ENCODE measurements around the gene GRHL1. TPM values are rescaled to one million over a fixed set of nuclear protein-coding genes. Genes with fewer than 3 reads are reported as not detected.

GRHL1 gene, protein sequence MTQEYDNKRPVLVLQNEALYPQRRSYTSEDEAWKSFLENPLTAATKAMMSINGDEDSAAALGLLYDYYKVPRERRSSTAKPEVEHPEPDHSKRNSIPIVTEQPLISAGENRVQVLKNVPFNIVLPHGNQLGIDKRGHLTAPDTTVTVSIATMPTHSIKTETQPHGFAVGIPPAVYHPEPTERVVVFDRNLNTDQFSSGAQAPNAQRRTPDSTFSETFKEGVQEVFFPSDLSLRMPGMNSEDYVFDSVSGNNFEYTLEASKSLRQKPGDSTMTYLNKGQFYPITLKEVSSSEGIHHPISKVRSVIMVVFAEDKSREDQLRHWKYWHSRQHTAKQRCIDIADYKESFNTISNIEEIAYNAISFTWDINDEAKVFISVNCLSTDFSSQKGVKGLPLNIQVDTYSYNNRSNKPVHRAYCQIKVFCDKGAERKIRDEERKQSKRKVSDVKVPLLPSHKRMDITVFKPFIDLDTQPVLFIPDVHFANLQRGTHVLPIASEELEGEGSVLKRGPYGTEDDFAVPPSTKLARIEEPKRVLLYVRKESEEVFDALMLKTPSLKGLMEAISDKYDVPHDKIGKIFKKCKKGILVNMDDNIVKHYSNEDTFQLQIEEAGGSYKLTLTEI
- 6.2 and 7.0 TPM in 2 replicates for total RNA-seq

DNA sequence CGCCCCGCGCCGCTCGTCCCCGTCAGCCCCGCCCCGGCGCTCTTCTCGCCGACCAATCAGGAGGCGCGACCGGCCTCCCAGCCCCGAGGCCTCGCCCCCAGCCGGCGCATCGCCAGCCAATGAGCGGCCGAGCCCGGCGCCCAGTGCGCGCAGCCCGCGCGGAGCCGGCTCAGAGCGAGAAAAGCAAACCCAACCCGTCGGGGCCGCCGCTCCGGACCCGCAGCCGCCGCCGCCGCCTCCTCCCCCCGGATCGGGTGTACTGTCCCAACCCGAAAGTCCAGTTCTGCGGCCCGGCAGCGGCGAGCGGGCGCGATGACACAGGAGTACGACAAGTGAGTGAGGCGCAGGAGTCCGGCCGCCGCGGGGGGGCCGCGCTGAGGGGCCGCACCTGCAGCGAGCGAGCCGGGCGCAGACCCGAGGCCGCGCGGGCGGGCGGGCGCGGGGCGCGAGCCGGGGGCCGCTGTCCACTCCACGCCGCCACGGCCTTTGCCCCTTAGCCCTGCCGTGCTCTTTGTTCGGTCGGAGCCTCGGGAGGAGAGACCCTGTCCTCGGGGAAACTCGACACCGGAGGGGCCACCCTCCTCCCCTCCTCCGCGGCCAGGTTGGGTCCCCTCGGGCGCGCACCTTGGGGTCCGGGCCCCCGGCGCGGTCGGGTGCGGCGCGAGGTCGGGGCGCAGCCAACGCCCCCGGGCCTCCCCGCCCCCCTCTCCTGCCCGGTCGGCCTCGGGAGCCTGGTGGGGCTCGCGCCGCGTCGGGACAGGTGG, at the start of gene GRHL1:
GRHL1 (plus strand) TSS at position 172 of the 764 bp plus-strand sequence; CDS start at position 313, 141 bp downstream.
- TF ChIP-seq, protein P1, sequence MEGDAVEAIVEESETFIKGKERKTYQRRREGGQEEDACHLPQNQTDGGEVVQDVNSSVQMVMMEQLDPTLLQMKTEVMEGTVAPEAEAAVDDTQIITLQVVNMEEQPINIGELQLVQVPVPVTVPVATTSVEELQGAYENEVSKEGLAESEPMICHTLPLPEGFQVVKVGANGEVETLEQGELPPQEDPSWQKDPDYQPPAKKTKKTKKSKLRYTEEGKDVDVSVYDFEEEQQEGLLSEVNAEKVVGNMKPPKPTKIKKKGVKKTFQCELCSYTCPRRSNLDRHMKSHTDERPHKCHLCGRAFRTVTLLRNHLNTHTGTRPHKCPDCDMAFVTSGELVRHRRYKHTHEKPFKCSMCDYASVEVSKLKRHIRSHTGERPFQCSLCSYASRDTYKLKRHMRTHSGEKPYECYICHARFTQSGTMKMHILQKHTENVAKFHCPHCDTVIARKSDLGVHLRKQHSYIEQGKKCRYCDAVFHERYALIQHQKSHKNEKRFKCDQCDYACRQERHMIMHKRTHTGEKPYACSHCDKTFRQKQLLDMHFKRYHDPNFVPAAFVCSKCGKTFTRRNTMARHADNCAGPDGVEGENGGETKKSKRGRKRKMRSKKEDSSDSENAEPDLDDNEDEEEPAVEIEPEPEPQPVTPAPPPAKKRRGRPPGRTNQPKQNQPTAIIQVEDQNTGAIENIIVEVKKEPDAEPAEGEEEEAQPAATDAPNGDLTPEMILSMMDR (IDR thresholded peaks at IDR 0.05; ENCODE audit: insufficient read depth, low read length, poor library complexity, severe bottlenecking) = no peak
- no peaks in the 10 kb centered on the region for H3K36me3 ChIP-seq (ENCODE audit: control insufficient read depth, insufficient read depth, low read length)
- peak within 1 kb of the TSS; percentile 67 for H3K4me3 ChIP-seq (ENCODE audit: low read depth, low read length)
- no peaks in the 10 kb centered on the region for H3K27me3 ChIP-seq (ENCODE audit: control insufficient read depth, insufficient read depth, low read length)
- DNase-seq (ENCODE audit: low read depth) = no peak

DNA sequence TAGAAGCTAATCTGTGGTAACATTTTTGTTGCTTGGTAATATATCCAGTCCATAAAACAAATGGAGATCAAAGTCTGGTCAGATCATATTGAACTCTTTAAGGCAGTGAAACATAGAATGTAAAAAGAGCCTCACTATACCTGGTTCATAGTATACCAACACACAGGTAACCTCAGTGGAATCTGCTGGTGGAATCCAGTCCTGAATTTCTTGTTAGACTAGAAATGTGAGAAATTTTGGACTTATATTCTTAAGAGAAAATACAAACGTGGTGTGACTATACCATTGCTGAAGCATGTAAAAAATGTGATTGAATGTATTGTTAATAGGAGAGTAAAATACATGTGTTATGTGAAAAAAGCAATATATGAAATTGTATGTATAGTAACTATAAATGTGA, 46.1 kb upstream of the GRHL1 start:
- Histone ChIP-seq H3K27me3 (ENCODE audit: control insufficient read depth, insufficient read depth, low read length) (no peaks in the 10 kb centered on the region), H3K36me3 (ENCODE audit: control insufficient read depth, insufficient read depth, low read length) (no peaks in the 10 kb centered on the region), H3K4me3 (ENCODE audit: low read depth, low read length) (no peak overlapping the region)
- no peak for DNase-seq (ENCODE audit: low read depth)
- TF ChIP-seq, protein P1 (IDR thresholded peaks at IDR 0.05; ENCODE audit: insufficient read depth, low read length, poor library complexity, severe bottlenecking) = no peak

DNA sequence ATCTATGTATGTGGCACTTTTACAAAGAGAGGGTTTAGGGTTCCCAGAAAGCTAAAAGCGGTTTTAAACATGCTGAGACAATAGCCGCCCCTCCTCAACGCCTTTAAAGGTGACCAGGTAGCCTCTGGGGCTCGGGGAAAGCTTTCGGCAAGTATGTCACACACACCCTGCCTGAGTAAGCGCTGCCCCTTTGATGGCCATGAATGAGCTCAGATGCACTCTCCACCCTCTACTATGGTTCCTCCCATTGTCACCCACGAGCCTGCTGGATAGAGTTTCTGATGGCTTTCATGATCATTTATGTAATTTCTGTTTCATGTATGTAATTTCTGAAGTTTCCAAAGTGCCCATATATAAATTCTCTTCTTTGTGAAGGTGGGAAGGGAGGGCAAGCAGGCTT, 44.1 kb upstream of the GRHL1 start:
- TF ChIP-seq, protein P1 (IDR thresholded peaks at IDR 0.05; ENCODE audit: insufficient read depth, low read length, poor library complexity, severe bottlenecking) = no peak
- no peaks in the 10 kb centered on the region for H3K36me3 ChIP-seq (ENCODE audit: control insufficient read depth, insufficient read depth, low read length)
- DNase-seq (ENCODE audit: low read depth) = no peak
- H3K27me3 ChIP-seq (ENCODE audit: control insufficient read depth, insufficient read depth, low read length) = no peaks in the 10 kb centered on the region
- H3K4me3 ChIP-seq (ENCODE audit: low read depth, low read length) = no peak overlapping the region

DNA sequence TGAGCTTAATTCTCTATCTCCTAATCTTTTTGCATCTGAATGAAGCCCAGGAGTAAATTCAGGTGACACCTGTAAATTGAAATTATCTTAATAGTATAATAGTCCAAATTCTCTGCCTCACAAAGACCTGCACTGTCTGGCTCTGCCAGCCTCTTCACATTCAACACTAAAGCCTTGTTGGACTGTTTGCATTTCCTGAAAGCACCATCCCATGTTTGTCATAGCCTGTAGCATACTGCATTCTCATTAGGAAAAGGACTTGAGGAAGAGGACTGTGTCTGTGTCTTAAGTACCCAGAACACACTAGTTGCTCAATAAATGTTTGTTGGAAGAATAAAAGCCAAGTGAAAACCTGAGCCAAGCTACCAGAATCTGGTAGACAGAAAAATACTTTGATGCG, 42.9 kb upstream of the GRHL1 start:
- TF ChIP-seq, protein P1 (IDR thresholded peaks at IDR 0.05; ENCODE audit: insufficient read depth, low read length, poor library complexity, severe bottlenecking) = no peak
- no peak overlapping the region for H3K4me3 ChIP-seq (ENCODE audit: low read depth, low read length)

DNA sequence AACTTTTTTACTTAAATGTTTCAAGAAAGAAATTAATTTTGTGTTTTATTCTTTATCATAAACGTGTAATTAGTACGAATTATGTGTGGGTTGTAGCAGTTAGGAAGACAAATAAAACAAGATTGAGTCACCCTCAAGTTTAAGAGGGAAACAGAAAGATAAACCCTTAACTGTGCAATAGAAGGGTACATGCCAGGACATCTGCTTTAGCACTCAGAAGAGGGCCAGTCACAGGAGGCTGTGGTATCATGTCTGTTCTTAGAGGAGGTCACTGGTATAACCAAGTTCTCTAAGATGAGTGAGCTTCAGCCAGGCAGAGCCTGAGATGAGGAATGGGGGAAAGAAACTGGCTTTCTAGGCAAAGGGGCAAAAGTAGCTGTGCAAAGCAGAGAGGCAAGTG, 42.4 kb upstream of the GRHL1 start:
- H3K36me3 ChIP-seq (ENCODE audit: control insufficient read depth, insufficient read depth, low read length) = no peaks in the 10 kb centered on the region
- DNase-seq (ENCODE audit: low read depth) = no peak
- TF ChIP-seq, protein P1 (IDR thresholded peaks at IDR 0.05; ENCODE audit: insufficient read depth, low read length, poor library complexity, severe bottlenecking) = no peak
- H3K27me3 ChIP-seq (ENCODE audit: control insufficient read depth, insufficient read depth, low read length) = no peaks in the 10 kb centered on the region
- no peak overlapping the region for H3K4me3 ChIP-seq (ENCODE audit: low read depth, low read length)

More for the DNA sequence above, 42.9 kb upstream of the GRHL1 start:
- Histone ChIP-seq H3K27me3 (ENCODE audit: control insufficient read depth, insufficient read depth, low read length) (no peaks in the 10 kb centered on the region), H3K36me3 (ENCODE audit: control insufficient read depth, insufficient read depth, low read length) (no peaks in the 10 kb centered on the region)
- no peak for DNase-seq (ENCODE audit: low read depth)
